ENCODE results near the gene ELOVL2.

GRCh38 chr6:11006061-11006460 is 38.0 kb downstream of the ELOVL2 start:
- TF ChIP-seq CTCF (IDR thresholded peaks at IDR 0.05) (no peak), POLR2A (IDR thresholded peaks at IDR 0.05) (no peak), POLR2AphosphoS5 (IDR thresholded peaks at IDR 0.05) (no peak), EP300 (IDR thresholded peaks at IDR 0.05) (no peak)

Measured in stomach (tissue), 4 donors.